Central memory CD8-positive, alpha-beta T cell (primary cell): Measurements from ENCODE around the gene CDC25A.
"Not testable (repeated sequence)": the region's sequence is repeated elsewhere in the genome, so short reads cannot be mapped to it uniquely, and the experiment has no call there.

Experiments
- ATAC-seq: fragments of 150-1000 bp; cut with Tn5 transposase; replicated peaks from 2 replicates; pipeline ENCODE4 v1.10.0; 2022; ENCODE audit warnings: mild to moderate bottlenecking, moderate FRiP score, moderate number of reproducible peaks; ENCODE audit not compliant: poor library complexity, severe bottlenecking; ENCODE audit errors: extremely low read depth
- DNase-seq, 2 donors: peaks; one replicate each; pipeline ENCODE4 v3.0.0; 2021; ENCODE audit warnings: low spot score in 2 of 2
- H3K27ac Mint-ChIP-seq: one replicate; pipeline ENCODE4 v1.8.0; 2022; ENCODE audit warnings: low read depth, mild to moderate bottlenecking, moderate library complexity, mixed read lengths
- H3K27me3 Mint-ChIP-seq: one replicate; pipeline ENCODE4 v1.8.0; 2022; ENCODE audit warnings: mixed read lengths
- H3K36me3 Mint-ChIP-seq: one replicate; pipeline ENCODE4 v1.8.0; 2022; ENCODE audit warnings: mild to moderate bottlenecking, moderate library complexity, mixed read lengths; ENCODE audit not compliant: insufficient read depth
- H3K4me1 Mint-ChIP-seq: one replicate; pipeline ENCODE4 v1.8.0; 2022; ENCODE audit warnings: mixed read lengths
- H3K4me3 Mint-ChIP-seq: one replicate; pipeline ENCODE4 v1.8.0; 2022; ENCODE audit warnings: mild to moderate bottlenecking, moderate library complexity, mixed read lengths
- H3K9me3 Mint-ChIP-seq: one replicate; pipeline ENCODE4 v1.8.0; 2022; ENCODE audit warnings: mixed read lengths

CDC25A gene

DNA sequence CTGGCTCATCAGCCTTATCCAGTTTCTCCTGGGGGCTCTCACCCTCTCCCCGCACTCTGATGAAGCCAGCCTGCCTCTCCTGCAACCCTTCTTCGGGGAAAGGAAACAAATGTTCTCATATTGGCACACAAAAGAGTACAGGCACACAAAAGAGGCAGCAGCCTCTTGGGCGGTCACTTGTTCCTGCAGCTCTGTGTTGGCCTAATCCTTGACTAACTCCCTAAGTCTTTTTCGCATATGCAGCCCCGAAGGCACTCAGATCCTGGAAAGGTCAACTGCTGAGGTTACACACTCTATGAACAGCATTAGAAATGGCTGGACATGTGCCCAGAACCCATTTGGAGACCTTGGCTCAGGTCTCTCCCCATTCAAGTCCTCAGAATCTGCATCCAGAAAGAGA, 27.7 kb upstream of the CDC25A start:
- DNase-seq (no peak), ATAC-seq (no peak)
- H3K27me3 Mint-ChIP-seq = no peaks in the 10 kb centered on the region
- H3K9me3 Mint-ChIP-seq = no peaks in the 10 kb centered on the region
- H3K4me3 Mint-ChIP-seq = no peak overlapping the region
- H3K36me3 Mint-ChIP-seq = no peaks in the 10 kb centered on the region
- no peaks in the 10 kb centered on the region for H3K4me1 Mint-ChIP-seq
- H3K27ac Mint-ChIP-seq = no peak overlapping the region

DNA sequence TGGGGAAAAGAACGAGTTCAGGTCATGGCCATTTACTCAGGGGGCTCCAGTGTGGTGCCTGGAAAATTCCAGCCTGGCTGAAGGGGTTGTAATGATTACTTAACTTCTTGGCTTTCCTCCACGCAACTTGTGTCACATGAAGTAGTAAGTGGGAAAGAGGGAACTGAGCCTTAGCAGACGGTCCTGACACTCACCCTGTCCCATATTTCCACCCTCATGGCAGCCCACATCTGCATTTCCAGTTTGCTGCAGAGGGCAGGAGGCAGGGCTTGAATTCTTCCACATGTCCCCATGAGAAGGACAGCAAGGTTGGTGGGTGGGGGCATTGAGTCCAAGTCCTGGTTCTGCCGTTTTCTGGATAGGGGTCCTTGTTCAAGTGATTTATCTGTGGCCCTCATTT, 27.2 kb upstream of the CDC25A start:
- Mint-ChIP-seq H3K36me3 (no peaks in the 10 kb centered on the region), H3K9me3 (no peaks in the 10 kb centered on the region), H3K4me1 (no peaks in the 10 kb centered on the region), H3K27ac (no peak overlapping the region), H3K4me3 (no peak overlapping the region), H3K27me3 (no peaks in the 10 kb centered on the region)
- no peak for DNase-seq
- no peak for ATAC-seq

DNA sequence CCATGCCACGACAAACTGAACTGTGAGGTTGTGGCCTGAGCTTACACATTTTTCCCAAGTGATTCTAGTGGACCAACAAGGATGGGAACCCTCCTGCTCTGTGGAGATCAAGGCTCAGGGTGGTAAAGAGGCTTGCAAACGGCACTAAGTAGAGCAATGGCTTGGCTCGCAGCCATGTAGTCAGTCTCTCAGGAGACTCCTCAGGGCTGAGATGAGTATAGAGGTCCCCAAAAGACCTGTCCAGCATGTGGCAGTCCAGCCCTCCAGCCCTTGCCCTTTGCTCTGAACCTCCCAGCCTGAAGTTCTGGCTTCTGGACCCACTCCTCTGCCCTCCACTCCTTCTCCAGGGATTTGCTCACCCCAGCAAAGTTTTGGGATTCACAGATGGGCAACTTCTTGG, 26.8 kb upstream of the CDC25A start:
- Mint-ChIP-seq H3K27ac (no peak overlapping the region), H3K4me1 (no peaks in the 10 kb centered on the region), H3K9me3 (no peaks in the 10 kb centered on the region), H3K4me3 (no peak overlapping the region), H3K27me3 (no peaks in the 10 kb centered on the region), H3K36me3 (peaks cover 2% of the 10 kb centered on the region)
- ATAC-seq = no peak
- no peak for DNase-seq

DNA sequence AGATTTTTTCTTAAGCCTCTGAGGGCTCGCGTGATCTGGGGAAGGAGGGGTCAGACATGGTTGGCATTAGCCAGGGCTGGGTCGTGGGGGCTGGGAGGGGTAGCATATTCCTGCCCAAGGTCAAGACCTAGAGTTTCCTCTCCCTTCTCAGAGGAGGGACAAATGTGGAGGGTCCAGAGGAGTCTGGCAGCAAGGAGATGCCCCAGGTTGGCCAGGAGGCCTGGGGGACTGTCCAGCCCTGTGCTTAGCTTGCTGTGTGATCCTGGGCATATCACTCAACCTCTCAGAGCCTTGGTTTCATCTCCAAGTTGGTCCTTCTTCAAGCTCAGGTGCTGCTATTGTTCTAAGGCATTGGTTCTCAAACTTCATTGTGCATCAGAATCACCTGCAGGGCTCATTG, 26.0 kb upstream of the CDC25A start:
- ATAC-seq = no peak
- H3K27ac Mint-ChIP-seq = no peak overlapping the region
- no peak overlapping the region for H3K4me3 Mint-ChIP-seq
- no peaks in the 10 kb centered on the region for H3K4me1 Mint-ChIP-seq
- peaks cover 2% of the 10 kb centered on the region for H3K36me3 Mint-ChIP-seq
- no peaks in the 10 kb centered on the region for H3K27me3 Mint-ChIP-seq
- DNase-seq = no peak
- no peaks in the 10 kb centered on the region for H3K9me3 Mint-ChIP-seq

DNA sequence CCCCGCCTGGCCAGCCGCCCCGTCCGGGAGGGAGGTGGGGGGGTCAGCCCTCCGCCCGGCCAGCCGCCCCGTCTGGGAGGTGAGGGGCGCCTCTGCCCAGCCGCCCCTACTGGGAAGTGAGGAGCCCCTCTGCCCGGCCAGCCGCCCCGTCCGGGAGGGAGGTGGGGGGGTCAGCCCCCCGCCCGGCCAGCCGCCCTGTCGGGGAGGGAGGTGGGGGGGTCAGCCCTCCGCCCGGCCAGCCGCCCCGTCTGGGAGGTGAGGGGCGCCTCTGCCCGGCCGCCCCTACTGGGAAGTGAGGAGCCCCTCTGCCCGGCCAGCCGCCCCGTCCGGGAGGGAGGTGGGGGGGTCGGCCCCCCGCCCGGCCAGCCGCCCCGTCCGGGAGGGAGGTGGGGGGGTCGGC, 23.6 kb upstream of the CDC25A start:
- not testable (repeated sequence) for H3K4me3 Mint-ChIP-seq

DNA sequence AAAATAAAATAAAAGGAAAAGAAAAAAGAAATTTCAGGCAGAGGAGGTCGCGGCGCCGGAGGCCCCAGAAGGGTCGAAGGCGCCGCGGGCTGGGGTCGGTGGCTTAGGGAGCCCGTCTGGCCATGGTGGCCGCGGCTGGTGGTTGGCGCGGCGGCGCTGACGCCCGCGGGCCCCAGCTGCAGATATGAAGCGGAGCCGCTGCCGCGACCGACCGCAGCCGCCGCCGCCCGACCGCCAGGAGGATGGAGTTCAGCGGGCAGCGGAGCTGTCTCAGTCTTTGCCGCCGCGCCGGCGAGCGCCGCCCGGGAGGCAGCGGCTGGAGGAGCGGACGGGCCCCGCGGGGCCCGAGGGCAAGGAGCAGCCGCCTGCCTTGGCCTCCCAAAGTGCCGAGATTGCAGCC, 22.3 kb upstream of the CDC25A start:
- not testable (repeated sequence) for H3K9me3 Mint-ChIP-seq, H3K27ac Mint-ChIP-seq, ATAC-seq, DNase-seq, H3K27me3 Mint-ChIP-seq, H3K4me1 Mint-ChIP-seq, H3K36me3 Mint-ChIP-seq, H3K4me3 Mint-ChIP-seq

More for the DNA sequence above, 23.6 kb upstream of the CDC25A start:
- H3K27me3 Mint-ChIP-seq, H3K27ac Mint-ChIP-seq, DNase-seq, H3K4me1 Mint-ChIP-seq, H3K9me3 Mint-ChIP-seq, ATAC-seq, H3K36me3 Mint-ChIP-seq: not testable (repeated sequence)

DNA sequence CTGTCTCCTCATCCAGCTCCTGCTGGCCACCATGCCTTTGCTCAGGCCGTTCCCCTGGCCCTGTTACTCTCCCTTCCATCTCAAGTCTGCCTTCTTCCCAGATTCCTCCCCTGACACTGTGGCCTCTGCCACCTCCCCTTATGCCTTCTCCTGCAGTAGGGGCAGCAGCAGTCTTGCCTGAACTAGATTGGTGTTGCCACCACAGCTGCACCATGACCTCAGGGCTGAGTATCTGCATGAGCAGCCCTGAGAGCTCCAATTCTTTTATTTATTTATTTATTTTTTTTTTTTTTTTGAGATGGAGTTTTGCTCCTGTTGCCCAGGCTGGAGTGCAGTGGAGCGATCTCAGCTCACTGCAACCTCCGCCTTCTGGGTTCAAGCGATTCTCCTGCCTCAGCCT, 21.2 kb upstream of the CDC25A start:
- Mint-ChIP-seq H3K9me3 (no peaks in the 10 kb centered on the region), H3K36me3 (peaks cover 2% of the 10 kb centered on the region), H3K27me3 (no peaks in the 10 kb centered on the region), H3K4me3 (no peak overlapping the region), H3K27ac (peak overlapping the region; percentile 30), H3K4me1 (no peaks in the 10 kb centered on the region)
- no peak for ATAC-seq
- no peak for DNase-seq

DNA sequence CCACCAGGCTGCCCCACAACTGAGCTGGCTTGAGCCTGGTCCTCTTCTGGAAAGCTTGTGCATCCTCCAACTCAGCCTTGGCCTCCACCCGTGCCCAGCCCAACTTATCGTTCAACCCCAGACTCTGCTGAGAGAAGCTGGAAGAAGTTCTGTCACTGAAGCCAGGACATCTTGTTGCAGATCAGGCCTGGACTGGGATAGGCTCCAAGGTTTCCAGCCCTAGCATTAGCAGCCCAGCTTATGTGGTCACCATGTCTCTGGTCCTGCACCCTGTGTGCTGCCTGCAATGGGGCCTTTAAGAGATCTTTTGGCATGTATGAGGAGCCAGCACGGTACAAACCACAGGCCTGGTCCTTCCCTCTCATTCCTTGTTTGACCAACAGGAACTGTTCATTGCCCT, 19.9 kb upstream of the CDC25A start:
- peaks cover 2% of the 10 kb centered on the region for H3K36me3 Mint-ChIP-seq
- H3K27me3 Mint-ChIP-seq = no peaks in the 10 kb centered on the region
- H3K4me1 Mint-ChIP-seq = no peaks in the 10 kb centered on the region
- H3K27ac Mint-ChIP-seq = no peak overlapping the region
- H3K9me3 Mint-ChIP-seq = no peaks in the 10 kb centered on the region
- no peak overlapping the region for H3K4me3 Mint-ChIP-seq
- DNase-seq (no peak), ATAC-seq (no peak)

DNA sequence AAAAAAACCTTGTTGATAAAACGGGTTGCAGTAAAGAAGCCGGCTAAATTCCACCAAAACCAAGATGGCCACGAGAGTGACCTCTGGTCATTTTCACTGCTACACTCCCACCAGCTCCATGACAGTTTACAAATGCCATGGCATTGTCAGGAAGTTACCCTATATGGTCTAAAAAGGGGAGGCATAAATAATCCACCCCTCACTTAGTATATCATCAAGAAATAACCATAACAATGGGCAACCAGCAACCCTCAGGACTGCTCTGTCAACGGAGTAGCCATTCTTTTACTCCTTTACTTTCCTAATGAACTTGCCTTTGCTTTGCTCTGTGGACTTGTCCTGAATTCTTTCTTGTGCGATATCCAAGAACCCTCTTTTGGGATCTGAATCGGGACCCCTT, 14.4 kb upstream of the CDC25A start:
- ATAC-seq = no peak
- no peak for DNase-seq
- no peaks in the 10 kb centered on the region for H3K4me1 Mint-ChIP-seq
- H3K27ac Mint-ChIP-seq = no peak overlapping the region
- no peaks in the 10 kb centered on the region for H3K9me3 Mint-ChIP-seq
- H3K27me3 Mint-ChIP-seq = no peaks in the 10 kb centered on the region
- H3K36me3 Mint-ChIP-seq = no peaks in the 10 kb centered on the region
- H3K4me3 Mint-ChIP-seq = no peak overlapping the region

DNA sequence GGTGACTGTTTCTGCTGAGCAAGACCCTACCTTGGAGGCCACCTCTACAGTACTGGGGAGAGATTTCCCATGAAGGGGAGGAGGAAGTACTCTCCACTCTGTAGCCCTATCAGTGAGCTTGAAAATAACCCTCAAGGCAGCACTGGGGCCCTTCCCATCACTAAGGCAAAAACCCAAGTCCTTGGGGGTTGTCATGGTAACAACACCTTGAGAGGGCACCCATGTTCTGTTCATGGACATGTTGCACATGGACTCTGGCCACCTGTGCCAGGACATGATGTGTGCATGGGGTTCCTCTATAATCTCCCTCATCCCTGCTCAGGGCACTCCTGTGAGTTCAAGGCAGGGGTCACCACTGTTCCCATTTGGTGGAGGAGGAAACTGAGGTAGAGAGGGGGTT, 10.9 kb upstream of the CDC25A start:
- Mint-ChIP-seq H3K27ac (no peak overlapping the region), H3K27me3 (peaks cover 7% of the 10 kb centered on the region), H3K9me3 (no peaks in the 10 kb centered on the region), H3K4me3 (no peak overlapping the region), H3K4me1 (no peaks in the 10 kb centered on the region), H3K36me3 (no peaks in the 10 kb centered on the region)
- no peak for ATAC-seq
- no peak for DNase-seq

DNA sequence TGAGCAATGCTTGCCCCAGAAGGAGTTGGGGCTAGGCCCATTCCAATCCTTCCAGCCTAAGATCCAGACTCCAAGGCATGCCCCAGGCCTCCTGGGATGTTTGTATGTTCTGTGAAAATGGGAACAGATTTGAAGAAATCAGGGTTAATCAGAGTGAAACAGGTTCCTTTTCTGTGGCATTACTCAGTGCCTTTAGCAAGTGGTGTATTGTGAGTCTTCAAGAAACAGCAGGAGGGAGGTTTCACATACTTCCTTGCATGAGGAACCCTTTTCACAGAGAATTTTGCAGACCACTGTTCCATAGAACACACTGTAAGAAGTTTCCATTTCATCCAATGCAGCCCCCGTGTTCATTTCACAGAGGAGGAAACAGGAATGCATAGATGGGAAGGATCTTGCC, 8.4 kb upstream of the CDC25A start:
- H3K27ac Mint-ChIP-seq = no peak overlapping the region
- H3K36me3 Mint-ChIP-seq = no peaks in the 10 kb centered on the region
- ATAC-seq (no peak), DNase-seq (no peak)
- H3K9me3 Mint-ChIP-seq = no peaks in the 10 kb centered on the region
- H3K4me1 Mint-ChIP-seq = no peaks in the 10 kb centered on the region
- H3K27me3 Mint-ChIP-seq = peaks cover 11% of the 10 kb centered on the region
- H3K4me3 Mint-ChIP-seq = no peak overlapping the region

DNA sequence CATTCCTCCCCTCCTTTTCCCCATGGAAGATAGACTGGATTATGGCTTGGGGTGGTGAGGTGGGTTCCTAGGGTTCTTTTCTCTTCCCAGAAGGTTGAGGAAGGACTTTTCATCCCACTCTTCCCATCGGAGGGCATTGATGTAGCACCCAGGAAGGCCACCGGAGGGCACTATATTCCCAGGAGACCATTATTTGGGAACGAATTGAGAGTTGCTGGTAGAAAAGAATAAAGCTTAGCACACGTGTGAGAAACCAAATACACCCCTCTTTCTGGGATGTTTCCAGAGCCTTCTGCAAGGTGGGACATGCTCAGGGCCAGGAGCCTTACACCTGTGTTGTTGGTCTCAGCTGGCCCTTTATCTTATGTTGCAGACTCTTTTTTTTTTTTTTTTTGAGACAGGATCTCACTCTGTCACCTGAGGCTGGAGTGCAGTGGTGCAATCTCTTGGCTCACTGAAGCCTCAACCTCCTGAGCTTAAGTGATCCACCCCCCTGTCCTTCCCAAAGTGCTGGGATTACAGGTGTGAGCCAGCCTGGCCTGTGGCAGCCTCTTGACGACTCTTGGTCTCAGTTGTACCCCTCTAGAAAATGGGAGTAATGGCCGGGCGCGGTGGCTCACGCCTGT, 6.3 kb upstream of the CDC25A start:
- no peaks in the 10 kb centered on the region for H3K9me3 Mint-ChIP-seq
- no peak for DNase-seq

DNA sequence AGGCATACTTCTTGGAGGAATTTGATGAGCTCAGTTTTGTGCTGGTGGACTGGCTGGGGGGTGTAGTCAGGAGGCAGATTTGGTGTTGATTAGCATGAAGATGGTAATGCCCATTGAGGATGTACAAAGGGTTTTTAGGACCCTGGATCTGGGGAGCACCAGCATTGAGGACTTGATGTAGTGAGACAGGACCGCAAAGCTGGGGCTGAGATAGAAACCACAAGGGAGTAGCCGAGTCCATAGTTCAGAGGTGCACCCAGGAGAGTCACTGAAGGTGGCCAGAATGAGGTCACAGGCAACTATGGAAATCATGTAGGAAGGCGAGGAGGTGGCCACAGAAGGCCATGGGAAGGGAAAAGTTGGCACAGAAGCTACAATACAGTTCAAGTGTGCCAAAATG, 2.7 kb upstream of the CDC25A start:
- peaks cover 2% of the 10 kb centered on the region for H3K36me3 Mint-ChIP-seq
- ATAC-seq (no peak), DNase-seq (no peak)
- H3K4me3 Mint-ChIP-seq = no peak overlapping the region
- peaks cover 14% of the 10 kb centered on the region for H3K4me1 Mint-ChIP-seq
- H3K27ac Mint-ChIP-seq = no peak overlapping the region
- H3K27me3 Mint-ChIP-seq = peaks cover 25% of the 10 kb centered on the region
- H3K9me3 Mint-ChIP-seq = no peaks in the 10 kb centered on the region

More for the DNA sequence above, 6.3 kb upstream of the CDC25A start:
- Mint-ChIP-seq H3K4me3 (no peak overlapping the region), H3K27me3 (peaks cover 11% of the 10 kb centered on the region), H3K27ac (peak overlapping the region; percentile 79), H3K36me3 (no peaks in the 10 kb centered on the region), H3K4me1 (no peaks in the 10 kb centered on the region)
- ATAC-seq = no peak

DNA sequence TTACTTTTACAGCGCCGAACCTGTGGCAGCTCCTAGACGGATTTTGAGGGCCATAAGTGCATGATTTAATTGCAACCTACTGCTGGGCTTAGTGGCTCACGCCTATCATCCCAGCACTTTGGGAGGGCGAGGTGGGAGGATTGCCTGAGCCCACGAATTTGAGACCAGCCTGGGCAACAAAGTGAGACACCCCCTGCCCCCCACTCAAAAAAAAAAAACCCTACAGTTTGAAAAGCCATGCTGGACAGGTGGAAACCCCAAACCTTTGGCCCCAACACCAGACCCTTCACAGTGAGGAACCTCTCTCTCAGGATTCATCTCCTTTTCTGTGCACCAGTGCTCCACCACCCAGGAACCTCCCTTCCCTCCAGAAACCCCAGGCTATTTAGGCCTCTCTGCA, 1.1 kb upstream of the CDC25A start:
- H3K27ac Mint-ChIP-seq = no peak overlapping the region
- H3K36me3 Mint-ChIP-seq = peaks cover 2% of the 10 kb centered on the region

More for the DNA sequence above, 1.1 kb upstream of the CDC25A start:
- ATAC-seq (no peak), DNase-seq (no peak)
- Mint-ChIP-seq H3K27me3 (peaks cover 23% of the 10 kb centered on the region), H3K4me1 (peaks cover 14% of the 10 kb centered on the region), H3K4me3 (peak overlapping the region; percentile 95), H3K9me3 (no peaks in the 10 kb centered on the region)
